Aorta (tissue), 5 donors: ENCODE measurements around the gene CTBP1. TPM values are rescaled to one million over a fixed set of nuclear protein-coding genes. Genes with fewer than 3 reads are reported as not detected.

ENCODE experiments used
- ATAC-seq: fragments of 200-7000 bp; cut with Tn5 transposase; one replicate; pipeline ENCODE4 v1.9.1; 2022; ENCODE audit warnings: moderate library complexity; ENCODE audit not compliant: low FRiP score
- DNase-seq, 2 donors: peaks; one replicate each; pipeline ENCODE4 v3.0.0-alpha.2; 2020
- H3K27ac ChIP-seq, 2 donors: one replicate each; pipeline ENCODE4 v1.5.1; 2013; ENCODE audit warnings: low read length in 2 of 2, mild to moderate bottlenecking in 2 of 2, moderate library complexity in 2 of 2, control low read depth in 1 of 2, inconsistent platforms in 1 of 2, low read depth in 1 of 2
- H3K27me3 ChIP-seq, 2 donors: one replicate each; pipeline ENCODE4 v1.6.1; 2013; ENCODE audit warnings: control low read depth in 1 of 2, low read length in 1 of 2, mild to moderate bottlenecking in 1 of 2, moderate library complexity in 1 of 2; ENCODE audit not compliant: insufficient read depth in 2 of 2, control insufficient read depth in 1 of 2
- H3K36me3 ChIP-seq, 2 donors: one replicate each; pipeline ENCODE4 v1.6.1; 2013; ENCODE audit warnings: control low read depth in 1 of 2, low read length in 1 of 2, mild to moderate bottlenecking in 1 of 2; ENCODE audit not compliant: insufficient read depth in 2 of 2, control insufficient read depth in 1 of 2
- H3K4me1 ChIP-seq, 2 donors: one replicate each; pipeline ENCODE4 v1.6.1; 2013; ENCODE audit warnings: low read length in 2 of 2, control low read depth in 1 of 2, mild to moderate bottlenecking in 1 of 2, moderate library complexity in 1 of 2; ENCODE audit not compliant: insufficient read depth in 2 of 2, control insufficient read depth in 1 of 2
- H3K4me3 ChIP-seq, 2 donors: one replicate each; pipeline ENCODE4 v1.5.1; 2013; ENCODE audit warnings: low read length in 2 of 2, control low read depth in 1 of 2, mild to moderate bottlenecking in 1 of 2
- H3K9me3 ChIP-seq: one replicate; pipeline ENCODE4 v1.6.1; 2013; ENCODE audit warnings: mild to moderate bottlenecking, low read length; ENCODE audit not compliant: control insufficient read depth
- WGBS, 2 donors: extraction: QIAGEN DNeasy Blood & Tissue Kit; methylation state at CpG; one replicate each; pipeline ENCODE4 v1.1.7; 2013; 5-methylcytosine and 5-hydroxymethylcytosine counted together
- intact Hi-C, 2 donors: fragments of 100-400 bp; cut with DNase I; formaldehyde crosslinking; loops; one replicate each; pipeline versions ENCODE4 v1.14.2 to v1.15.0; 2022
- polyA plus RNA-seq, 2 donors: library from polyadenylated mRNA; stranded (reverse); fragments of 200-250 nt; gene quantifications; one replicate each; pipeline ENCODE4 v1.2.3, GENCODE V29; 2013
- total RNA-seq, 2 donors: library from RNA; stranded (reverse); fragmentation: NEBNext Ultra II Directional; extraction: Animal tissue kit (Norgen Biotek cat#: 25700); gene quantifications; one replicate each; pipeline ENCODE4 v1.2.1, GENCODE V29; 2021
- donor health status: healthy with polysubstance abuse.
- donor health status: Bipolar disorder and iron deficiency.
- donor health status: DM: no; HTN: no; CAD: no.
- donor health status: DM: no; HTN: no; CAD: no.
- donor health status: DM: yes; HTN: yes; CAD: no.

CTBP1 gene
- total and polyA plus RNA-seq, 4 donors = 66.4 to 145 (median 104) TPM

DNA sequence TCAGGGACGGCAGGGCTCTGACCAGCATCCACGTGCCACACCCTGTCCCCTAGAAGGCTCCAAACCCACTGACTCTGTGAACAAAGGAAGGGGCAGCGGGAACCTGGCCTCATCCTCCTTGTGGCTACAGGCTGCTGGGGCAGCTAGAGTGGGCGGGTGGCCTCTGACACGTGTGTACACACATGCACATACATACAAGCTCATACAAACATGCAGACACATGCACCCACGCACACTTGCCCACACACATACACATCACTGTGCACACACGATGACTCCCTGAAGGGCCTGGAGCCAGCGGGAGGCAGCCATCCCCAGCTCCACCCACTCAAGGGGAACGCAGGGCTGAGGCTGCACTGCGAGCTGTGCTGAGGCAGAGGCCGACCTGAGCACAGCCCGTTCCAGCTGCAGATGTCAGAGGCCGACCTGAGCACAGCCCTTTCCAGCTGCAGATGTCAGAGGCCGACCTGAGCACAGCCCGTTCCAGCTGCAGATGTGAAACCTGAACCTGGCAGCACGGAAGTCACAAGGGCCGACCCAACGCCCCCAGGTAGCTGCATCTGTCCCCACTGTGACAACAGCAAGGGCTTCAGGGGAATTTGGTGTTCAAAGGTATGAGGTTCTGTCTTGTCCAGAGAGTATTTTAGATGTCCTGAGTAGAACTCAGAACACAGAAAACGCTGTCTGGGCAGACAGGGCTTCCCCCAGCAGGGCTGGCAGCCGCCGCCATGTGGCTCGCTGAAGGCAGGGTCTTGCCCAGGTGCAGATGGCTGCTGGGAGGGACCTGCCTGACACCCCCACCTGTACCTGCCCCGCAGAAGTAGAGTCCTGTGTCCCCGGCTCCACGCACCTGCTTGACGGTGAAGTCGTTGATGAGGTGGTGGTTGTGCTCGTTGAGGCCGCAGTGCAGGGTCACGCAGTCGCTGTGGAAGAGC lies 33.5 kb downstream of the CTBP1 start:
- H3K9me3 ChIP-seq = no peaks in the 10 kb centered on the region
- no peaks in the 10 kb centered on the region for H3K27me3 ChIP-seq
- WGBS, 2 donors = 88 to 91% methylated on average over 31 of the region's 31 CpGs
- peaks cover 0 to 9% of the 10 kb centered on the region in 2 donors for H3K36me3 ChIP-seq
- DNase-seq (no peak), ATAC-seq (no peak)
- intact Hi-C loops = no loop called here
- H3K27ac ChIP-seq = no peak overlapping the region
- no peak overlapping the region for H3K4me3 ChIP-seq
- H3K4me1 ChIP-seq = no peaks in the 10 kb centered on the region

DNA sequence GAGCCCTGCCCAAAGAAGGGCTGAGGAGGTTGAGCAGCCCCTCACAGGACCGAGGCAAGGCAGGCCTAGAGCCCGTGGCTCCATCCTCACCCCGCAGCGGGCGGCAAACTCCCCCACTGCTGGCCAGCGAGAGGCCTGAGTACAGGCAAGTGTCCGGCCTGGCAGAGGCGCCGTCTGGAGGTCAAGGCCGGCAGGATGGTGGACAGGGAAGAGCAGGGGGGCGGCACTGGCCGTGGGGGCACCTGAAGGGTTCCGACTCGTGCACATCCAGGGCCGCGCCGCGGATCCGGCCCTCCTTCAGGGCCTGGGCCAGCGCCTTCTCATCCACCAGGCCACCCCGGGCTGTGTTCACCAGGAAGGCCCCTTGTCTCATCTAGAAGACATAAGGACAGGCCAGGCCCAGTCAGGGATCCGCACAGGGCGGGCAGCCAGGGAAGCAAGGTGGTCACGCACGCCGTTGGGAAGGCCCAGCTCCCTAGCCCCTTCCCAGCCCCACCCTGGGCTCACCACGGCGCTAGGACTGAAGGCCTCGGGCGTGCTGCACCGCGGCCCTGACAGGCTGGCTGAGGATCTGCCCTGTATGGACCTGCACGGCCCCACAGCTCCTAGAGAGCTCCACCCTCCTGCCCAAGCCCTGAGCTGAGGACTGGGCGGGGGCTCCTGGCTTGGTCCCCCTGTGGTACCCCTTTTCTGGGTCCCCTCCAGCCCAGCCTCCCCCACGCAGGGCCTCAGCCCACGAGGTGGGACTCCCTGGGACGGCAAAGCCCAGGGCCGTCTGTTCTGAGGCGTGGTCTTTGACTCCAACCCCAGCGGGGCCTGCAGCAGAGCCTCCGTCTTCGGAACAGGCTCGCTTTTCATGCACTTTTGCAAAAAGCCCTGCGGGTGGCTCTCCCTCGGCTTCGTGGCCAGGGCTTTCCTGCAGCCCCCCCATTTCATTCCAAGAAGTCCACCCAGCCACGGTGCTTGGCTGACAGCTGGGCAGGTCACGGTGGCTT lies 34.5 kb downstream of the CTBP1 start:
- Histone ChIP-seq H3K9me3 (no peaks in the 10 kb centered on the region), H3K27ac (no peak overlapping the region), H3K4me3 (no peak overlapping the region), H3K4me1 (no peaks in the 10 kb centered on the region), H3K36me3 (peaks cover 0 to 9% of the 10 kb centered on the region in 2 donors), H3K27me3 (no peaks in the 10 kb centered on the region)
- 91 to 92% methylated on average over 48 of the region's 48 CpGs for WGBS, 2 donors
- intact Hi-C loops = loop anchor here in 1 of 2 donors (5.0 kb wide), 1 partner anchor 47 kb away; no protein-coding TSS in a partner anchor
- no peak for DNase-seq
- no peak for ATAC-seq

DNA sequence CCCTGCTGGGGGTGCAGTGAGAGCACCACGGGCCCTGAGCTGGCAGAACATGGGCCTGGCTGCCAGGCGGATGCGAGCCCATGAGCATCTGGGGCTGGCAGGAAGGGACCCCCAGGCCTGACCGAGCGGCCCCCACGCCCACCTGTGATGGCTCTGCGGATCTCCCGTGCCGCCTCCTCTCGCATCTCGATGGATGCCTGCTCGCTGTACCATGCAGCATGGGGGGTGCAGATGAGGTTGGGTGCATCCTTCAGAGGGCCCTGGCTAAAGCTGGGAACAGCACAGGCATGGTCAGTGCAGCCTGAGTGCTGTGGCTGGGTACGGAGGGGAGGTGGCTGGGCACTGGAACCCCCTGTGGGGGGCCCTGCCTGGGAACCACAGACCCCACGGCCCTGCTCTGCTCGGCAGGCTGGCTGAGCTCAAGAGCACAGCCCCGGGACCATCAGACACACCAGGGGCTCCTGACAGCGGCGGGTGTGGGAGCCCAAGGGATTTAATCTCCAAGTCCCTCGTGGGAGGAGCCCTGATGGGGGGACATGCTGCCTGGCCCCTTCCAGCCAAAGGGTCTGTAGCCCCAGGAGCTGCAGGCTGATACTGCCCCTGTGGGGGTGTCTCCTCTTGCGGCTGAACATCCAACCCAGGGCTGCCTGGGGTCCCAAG lies 35.5 kb downstream of the CTBP1 start:
- H3K9me3 ChIP-seq = no peaks in the 10 kb centered on the region
- no peak overlapping the region for H3K4me3 ChIP-seq
- H3K27ac ChIP-seq = no peak overlapping the region
- DNase-seq = no peak
- 91 to 93% methylated on average over 20 of the region's 20 CpGs for WGBS, 2 donors
- intact Hi-C loops = loop anchor here in 1 of 2 donors (5.0 kb wide), 1 partner anchor 46 kb away; no protein-coding TSS in a partner anchor
- peaks cover 0 to 9% of the 10 kb centered on the region in 2 donors for H3K36me3 ChIP-seq
- H3K27me3 ChIP-seq = no peaks in the 10 kb centered on the region
- H3K4me1 ChIP-seq = no peaks in the 10 kb centered on the region
- no peak for ATAC-seq

DNA sequence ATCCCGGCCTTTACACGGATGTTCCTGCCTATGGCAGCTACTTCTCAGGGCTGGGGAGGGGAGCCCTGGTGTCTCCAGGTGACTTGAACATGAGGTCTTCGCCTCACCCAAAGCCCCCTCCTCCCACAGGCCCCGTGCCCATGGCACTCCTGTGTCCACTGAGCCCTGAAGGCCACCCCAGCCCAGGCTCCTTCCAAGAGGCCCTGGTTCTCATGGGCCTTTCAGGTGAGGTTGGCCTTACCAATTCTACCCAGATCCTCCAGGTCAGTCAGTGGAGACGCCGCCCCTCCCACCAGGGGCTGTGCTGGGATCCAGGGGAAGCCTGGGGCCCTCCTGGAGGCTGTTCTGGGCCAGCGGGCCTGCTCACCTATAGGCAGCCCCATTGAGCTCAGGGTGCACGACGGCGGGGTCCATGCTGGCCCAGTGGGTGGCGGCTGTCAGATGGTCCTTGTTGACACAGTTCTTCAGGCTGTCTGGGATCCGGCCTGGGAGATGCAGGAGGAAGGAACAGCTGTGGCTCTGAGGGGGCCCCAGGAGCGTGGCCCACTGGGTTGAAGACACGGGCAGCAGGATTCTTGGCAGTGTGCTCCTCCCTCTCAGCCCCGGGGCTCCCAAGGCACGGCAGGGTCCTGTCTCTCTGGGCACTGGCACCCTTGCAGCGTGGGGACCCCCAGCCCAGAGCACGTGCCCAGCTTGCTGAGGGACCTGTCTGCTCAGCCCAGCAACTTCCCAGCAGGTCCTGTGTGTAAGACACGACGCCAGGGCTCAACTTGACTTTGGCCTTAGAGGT lies 36.2 kb downstream of the CTBP1 start:
- ATAC-seq = no peak
- WGBS, 2 donors = 86 to 87% methylated on average over 20 of the region's 20 CpGs
- no peaks in the 10 kb centered on the region for H3K4me1 ChIP-seq
- H3K27me3 ChIP-seq = no peaks in the 10 kb centered on the region
- peak; percentile 48 to 72 for DNase-seq
- H3K4me3 ChIP-seq = no peak overlapping the region
- H3K36me3 ChIP-seq = peaks cover 0 to 9% of the 10 kb centered on the region in 2 donors
- H3K9me3 ChIP-seq = no peaks in the 10 kb centered on the region
- H3K27ac ChIP-seq = no peak overlapping the region
- intact Hi-C loops = loop anchor here in 1 of 2 donors (5.0 kb wide), 1 partner anchor 45 kb away; no protein-coding TSS in a partner anchor

DNA sequence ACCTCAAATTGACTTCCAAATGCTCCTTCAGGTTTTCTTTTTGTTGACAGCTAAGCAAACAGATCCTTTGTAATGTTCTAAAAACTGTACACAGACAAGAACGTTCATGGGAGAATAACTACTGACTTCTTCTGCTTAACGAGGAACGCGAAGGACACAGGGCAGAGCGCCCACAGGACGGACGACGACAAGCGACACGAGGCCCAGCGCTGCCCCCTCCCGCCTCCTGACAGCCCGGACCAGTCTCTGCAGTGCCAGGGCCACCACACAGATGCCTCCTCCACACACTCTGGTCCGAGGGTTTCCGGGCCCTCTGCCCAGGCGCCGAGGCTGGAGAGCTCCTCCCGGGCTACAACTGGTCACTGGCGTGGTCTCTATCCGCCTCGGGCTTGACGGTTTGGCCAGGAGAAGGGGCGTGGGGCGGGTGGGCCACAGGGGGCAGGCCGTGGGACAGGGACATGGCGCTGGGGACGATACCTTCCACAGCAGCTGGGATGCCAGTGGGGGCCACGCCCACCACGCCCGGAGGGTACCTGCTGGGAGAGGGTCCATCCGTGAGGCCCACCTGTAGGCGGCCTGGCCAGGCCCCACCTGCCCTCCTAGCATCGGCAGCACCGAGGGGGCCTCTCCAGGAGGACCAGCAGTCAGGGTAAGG lies 36.9 kb downstream of the CTBP1 start:
- ATAC-seq (no peak), DNase-seq (peak; percentile 65 to 78)

DNA sequence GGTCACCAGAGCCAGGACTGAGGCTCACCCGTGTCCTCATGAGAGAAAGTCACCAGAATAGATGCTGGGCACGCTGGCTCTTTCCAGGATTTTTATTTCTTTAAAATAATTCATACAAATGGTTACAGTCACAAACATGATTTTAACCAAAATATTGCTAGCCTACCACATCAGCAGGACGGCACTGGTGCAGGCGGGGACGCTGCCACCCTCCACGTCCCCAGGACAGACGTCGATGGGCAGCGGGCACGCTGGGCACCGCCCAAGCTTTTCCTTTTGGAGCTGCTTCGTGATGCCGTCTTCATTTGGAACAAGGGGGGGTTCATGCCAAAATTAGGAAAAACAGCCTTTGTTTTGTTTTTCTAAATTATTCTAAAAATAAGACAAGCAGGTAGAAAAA lies 37.6 kb downstream of the CTBP1 start:
- intact Hi-C loops = loop anchor here in 1 of 2 donors (5.0 kb wide), 1 partner anchor 44 kb away; no protein-coding TSS in a partner anchor
- H3K9me3 ChIP-seq = no peaks in the 10 kb centered on the region
- DNase-seq (peak; percentile 33 to 65), ATAC-seq (no peak)
- H3K4me3 ChIP-seq = no peak overlapping the region
- H3K27me3 ChIP-seq = no peaks in the 10 kb centered on the region
- H3K36me3 ChIP-seq = peaks cover 0 to 9% of the 10 kb centered on the region in 2 donors
- 15 to 19% methylated on average over 13 of the region's 13 CpGs for WGBS, 2 donors
- H3K27ac ChIP-seq = no peak overlapping the region
- no peaks in the 10 kb centered on the region for H3K4me1 ChIP-seq

More for the DNA sequence above, 36.9 kb downstream of the CTBP1 start:
- intact Hi-C loops = loop anchor here in 1 of 2 donors (5.0 kb wide), 1 partner anchor 45 kb away; no protein-coding TSS in a partner anchor
- Histone ChIP-seq H3K27ac (no peak overlapping the region), H3K27me3 (no peaks in the 10 kb centered on the region), H3K4me3 (no peak overlapping the region), H3K9me3 (no peaks in the 10 kb centered on the region), H3K4me1 (no peaks in the 10 kb centered on the region), H3K36me3 (peaks cover 0 to 9% of the 10 kb centered on the region in 2 donors)
- 32% methylated on average over 29 to 34 of the region's 34 CpGs for WGBS, 2 donors

DNA sequence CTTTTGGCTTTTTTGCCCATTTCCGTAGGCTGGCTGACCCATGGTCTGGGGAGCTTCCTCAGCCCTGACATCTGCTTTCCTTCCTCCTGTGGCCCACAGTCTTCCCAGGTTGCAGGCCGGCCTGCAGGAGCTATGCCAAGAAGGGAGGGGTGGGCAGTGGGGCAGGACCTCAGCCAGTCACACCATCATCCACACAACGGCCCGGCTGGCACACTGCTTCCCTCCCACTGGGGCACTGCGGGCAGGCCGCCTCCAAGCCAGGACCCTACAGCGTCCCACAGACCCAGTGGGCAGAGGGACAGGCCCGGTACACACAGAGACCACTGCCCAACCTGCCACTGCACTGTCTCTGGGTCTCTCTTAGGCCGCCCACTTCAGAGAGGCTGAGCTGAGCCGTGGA lies 38.0 kb downstream of the CTBP1 start:
- 16 to 21% methylated on average over 10 of the region's 10 CpGs for WGBS, 2 donors
- DNase-seq = peak; percentile 55 to 75
- H3K36me3 ChIP-seq = peaks cover 0 to 9% of the 10 kb centered on the region in 2 donors
- no peak overlapping the region for H3K27ac ChIP-seq
- no peaks in the 10 kb centered on the region for H3K27me3 ChIP-seq
- intact Hi-C loops = loop anchor here in 1 of 2 donors (5.0 kb wide), 1 partner anchor 44 kb away; no protein-coding TSS in a partner anchor
- H3K4me3 ChIP-seq = no peak overlapping the region
- no peaks in the 10 kb centered on the region for H3K9me3 ChIP-seq
- H3K4me1 ChIP-seq = no peaks in the 10 kb centered on the region
- ATAC-seq = no peak
